A549 (cell line): ENCODE measurements around the gene P4HA2. TPM values are rescaled to one million over a fixed set of nuclear protein-coding genes. Genes with fewer than 3 reads are reported as not detected.

Source experiments
- ATAC-seq, 2 experiments: fragments of 200-7000 bp in 1 of 2; fragments of >200 bp in 1 of 2; cut with Nextera tagmentation in 1 of 2; cut with Tn5 transposase in 1 of 2; 3 replicates each; pipeline versions ENCODE4 v1.8.0 to v1.9.1; 2018 to 2020; ENCODE audit warnings: mild to moderate bottlenecking in 1 of 2, moderate library complexity in 1 of 2
- CTCF ChIA-PET: fragments of 300-600 bp; sonication (Branson Sonifier 250); formaldehyde crosslinking; extraction: SDS; loops from one replicate; lab custom pipeline; 2021; ENCODE audit warnings: antibody characterized with exemption, inconsistent platforms; lab: Yijun Ruan, JAX
- POLR2A ChIA-PET: fragments of 350-600 bp; formaldehyde crosslinking; extraction: SDS; loops from one replicate; lab custom pipeline; 2021; ENCODE audit warnings: antibody characterized with exemption, inconsistent platforms; lab: Yijun Ruan, JAX
- DNase-seq, 2 experiments: peaks; one replicate each; pipeline versions ENCODE4 v3.0.0 to v3.0.0-alpha.2; 2011 to 2016; ENCODE audit warnings: low read depth in 1 of 2, low spot score in 1 of 2
- FAIRE-seq: peaks from 2 replicates; lab custom pipeline; 2011; peaks lifted over from hg19 to GRCh38; lab: Jason Lieb, UNC
- H3K27ac ChIP-seq, 2 experiments: fragments of >200 bp; sonication (Bioruptor Twin); formaldehyde crosslinking; 3 replicates each; pipeline ENCODE4 v1.5.1; 2016 to 2017
- H3K4me1 ChIP-seq: fragments of >200 bp; sonication (Bioruptor Twin); formaldehyde crosslinking; 3 replicates; pipeline ENCODE4 v1.6.1; 2016
- H3K4me2 ChIP-seq: fragments of >200 bp; sonication (Bioruptor Twin); formaldehyde crosslinking; 3 replicates; pipeline ENCODE4 v1.6.1; 2016
- H3K4me3 ChIP-seq: fragments of >200 bp; sonication (Bioruptor Twin); formaldehyde crosslinking; 3 replicates; pipeline ENCODE4 v1.5.1; 2016
- H3K9me3 ChIP-seq: fragments of >200 bp; sonication (Bioruptor Twin); formaldehyde crosslinking; 3 replicates; pipeline ENCODE4 v1.6.1; 2016
- BCL3 ChIP-seq: fragments of >200 bp; sonication (Bioruptor Twin); formaldehyde crosslinking; IDR thresholded peaks from 3 replicates; pipeline ENCODE4 v1.6.1; 2016
- BHLHE40 ChIP-seq: IDR thresholded peaks from 2 replicates; pipeline ENCODE4 v1.6.1; 2012; ENCODE audit warnings: low read depth, low read length, inconsistent platforms
- E2F6 ChIP-seq: IDR thresholded peaks from 2 replicates; pipeline ENCODE4 v1.6.1; 2012; ENCODE audit warnings: low read depth, borderline replicate concordance
- FOSB ChIP-seq: fragments of 250-450 bp; sonication (Bioruptor Pico); IDR thresholded peaks from 2 replicates; pipeline ENCODE4 v1.5.0; 2020; ENCODE audit warnings: mild to moderate bottlenecking, moderate library complexity
- HDAC2 ChIP-seq: fragments of 200-600 bp; sonication (generic); IDR thresholded peaks from 2 replicates; pipeline ENCODE4 v1.6.1; 2016
- HOXB13 ChIP-seq: fragments of 250-450 bp; sonication (Bioruptor Pico); IDR thresholded peaks from 2 replicates; pipeline ENCODE4 v1.5.0; 2020; ENCODE audit warnings: low read depth, mild to moderate bottlenecking, moderate library complexity
- JUNB ChIP-seq: fragments of >200 bp; sonication (Bioruptor Twin); formaldehyde crosslinking; IDR thresholded peaks from 2 replicates; pipeline ENCODE4 v1.6.1; 2016
- KDM5A ChIP-seq: fragments of 200-600 bp; sonication (generic); IDR thresholded peaks from 2 replicates; pipeline ENCODE4 v1.6.1; 2016; ENCODE audit warnings: antibody characterized with exemption, mild to moderate bottlenecking
- RAD21 ChIP-seq, 2 experiments: fragments of >200 bp in 1 of 2; sonication (Bioruptor Twin) in 1 of 2; formaldehyde crosslinking in 1 of 2; IDR thresholded peaks in 1 of 2; conservative IDR thresholded peaks in 1 of 2; 2 replicates in 1 of 2; 3 replicates in 1 of 2; pipeline ENCODE4 v1.6.1; 2012 to 2018; ENCODE audit warnings: inconsistent platforms in 1 of 2
- REST ChIP-seq: fragments of 200-600 bp; sonication (generic); IDR thresholded peaks from 2 replicates; pipeline ENCODE4 v1.6.1; 2016; ENCODE audit warnings: antibody characterized with exemption, mild to moderate bottlenecking, moderate library complexity
- RNF2 ChIP-seq: fragments of 200-600 bp; sonication (generic); IDR thresholded peaks from 2 replicates; pipeline ENCODE4 v1.6.1; 2016; ENCODE audit warnings: low read depth, mild to moderate bottlenecking, antibody characterized with exemption, moderate library complexity, borderline replicate concordance
- TFCP2L1 ChIP-seq: fragments of 250-450 bp; sonication (Bioruptor Pico); IDR thresholded peaks from 2 replicates; pipeline ENCODE4 v1.5.0; 2021; ENCODE audit warnings: mild to moderate bottlenecking
- USF2 ChIP-seq: fragments of 450-650 bp; IDR thresholded peaks from 2 replicates; pipeline ENCODE4 v1.6.1; 2014; ENCODE audit warnings: antibody characterized with exemption
- ZSCAN20 ChIP-seq: fragments of 250-450 bp; sonication (Bioruptor Pico); IDR thresholded peaks from 2 replicates; pipeline ENCODE4 v1.8.0; 2022; ENCODE audit warnings: mild to moderate bottlenecking, moderate library complexity
- WGBS: methylation state at CpG from one replicate; pipeline ENCODE4 v1.1.6; 2017; ENCODE audit errors: missing lambda C conversion rate; 5-methylcytosine and 5-hydroxymethylcytosine counted together
- polyA plus RNA-seq, 4 experiments: library from polyadenylated mRNA; depleted of rRNA in 3 of 4; stranded (reverse); fragments of >200 nt; fragmentation: RNase III in 1 of 4; extraction: RNeasy Plus Mini Kit Qiagen cat#74134 plus additional on column Dnase treatment in 1 of 4; gene quantifications; 2 replicates in 3 of 4; 3 replicates in 1 of 4; pipeline ENCODE4 v1.2.3, GENCODE V29; 2011 to 2017

P4HA2 gene
- polyA plus RNA-seq, 2 of the 4 experiments (the other 2 are of a cell fraction) = 36.4 to 45.0 TPM

- ATAC-seq (no peak), FAIRE-seq (no peak)
- POLR2A ChIA-PET = no interaction called here
Measured at GRCh38 chr5:132182359-132183040, 45.2 kb downstream of the P4HA2 start.

GRCh38 chr5:132181011-132181629, 46.5 kb downstream of the P4HA2 start:
- no peaks in the 10 kb centered on the region for H3K9me3 ChIP-seq
- POLR2A ChIA-PET = interaction anchor here (0.8 kb wide), 1 partner anchor 113 kb away, joined by 3 read pairs; the partner anchor contains the start of gene SLC22A4
- WGBS = 82% methylated on average over 15 of the region's 20 CpGs
- DNase-seq = no peak
- FAIRE-seq = no peak
- TF ChIP-seq REST (no peak), RNF2 (no peak), TFCP2L1 (CRISPR knock-in tag) (no peak), ZSCAN20 (CRISPR knock-in tag) (no peak), RAD21 (conservative IDR thresholded peaks at IDR 0.05 in 1 of 2, IDR thresholded peaks at IDR 0.05 in 1 of 2) (no peak), BHLHE40 (no peak), BCL3 (no peak), JUNB (no peak), HDAC2 (no peak), HOXB13 (CRISPR knock-in tag) (no peak)
- no peak overlapping the region for H3K4me3 ChIP-seq
- H3K4me2 ChIP-seq = no peak overlapping the region
- H3K4me1 ChIP-seq = 0 out of 3 replicates have a peak, but pooled peaks cover 3% of the 10 kb centered on the region
- ATAC-seq = peak in 1 of 2 experiments; percentile 14; a peak in 1 of 6 replicates
- H3K27ac ChIP-seq = no peak overlapping the region
- CTCF ChIA-PET = interaction anchor here (0.7 to 6.1 kb wide), 22 partner anchors 9 to 315 kb away, joined by 3 to 52 read pairs (median 5); partner anchors contain the start of gene SLC22A5

More at GRCh38 chr5:132182359-132183040, 45.2 kb downstream of the P4HA2 start:
- Histone ChIP-seq H3K27ac (no peak overlapping the region), H3K4me1 (0 out of 3 replicates have a peak, but pooled peaks cover 3% of the 10 kb centered on the region), H3K4me2 (no peak overlapping the region), H3K4me3 (no peak overlapping the region), H3K9me3 (no peaks in the 10 kb centered on the region)
- CTCF ChIA-PET = interaction anchor here (5.0 kb wide), 1 partner anchor 119 kb away, joined by 40 read pairs; no protein-coding TSS in a partner anchor
- 87% methylated on average over 12 of the region's 13 CpGs for WGBS
- DNase-seq = no peak
- TF ChIP-seq E2F6 = no peak
- TF ChIP-seq USF2 = no peak
- TF ChIP-seq KDM5A = no peak
- TF ChIP-seq FOSB (CRISPR knock-in tag) = no peak
- TF ChIP-seq HOXB13 (CRISPR knock-in tag) = no peak
